ENCODE results near the gene RAPGEF3.

Gene RAPGEF3

DNA sequence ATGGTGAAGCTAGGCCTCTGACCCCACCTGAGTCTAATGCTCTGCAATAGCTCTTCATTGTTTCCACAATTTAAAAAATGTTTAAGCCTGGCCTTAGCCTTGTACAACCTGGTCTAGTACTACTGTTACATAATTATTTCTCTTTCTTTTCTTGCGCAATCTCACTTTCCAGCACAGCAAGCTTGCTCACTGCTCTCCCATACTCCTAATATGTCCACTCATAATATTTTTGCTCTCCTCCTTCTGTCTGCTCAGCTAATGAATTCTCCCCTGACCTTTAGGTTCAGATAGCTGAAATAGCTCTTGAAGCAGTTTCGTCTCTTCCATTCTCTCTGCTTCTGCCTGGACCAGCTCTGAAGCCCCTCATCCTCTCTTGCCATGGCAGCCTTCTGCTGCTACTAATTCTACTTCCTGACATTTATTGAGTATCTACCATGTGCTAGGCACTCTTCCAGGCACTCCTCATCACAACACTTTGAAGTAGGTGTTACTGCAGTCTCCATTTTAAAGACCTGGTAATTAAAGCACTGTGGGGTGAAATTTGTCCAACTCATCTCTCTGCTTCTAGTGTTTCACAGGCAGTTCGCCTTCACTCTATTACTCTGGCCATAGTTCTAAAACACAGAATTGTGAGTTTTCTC is 11.5 kb upstream of the RAPGEF3 start:
- DNase-seq, result no peak
- H3K4me1 ChIP-seq (ENCODE audit: control insufficient read depth, insufficient read depth, low read length, poor library complexity, severe bottlenecking), result peaks cover 13% of the 10 kb centered on the region
- no peak overlapping the region for H3K4me3 ChIP-seq (ENCODE audit: insufficient read depth, low read depth, low read length, poor library complexity, severe bottlenecking)
- no peak overlapping the region for H3K27ac ChIP-seq (ENCODE audit: insufficient read depth, low read length, poor library complexity, severe bottlenecking)
- no peaks in the 10 kb centered on the region for H3K27me3 ChIP-seq (replicated peaks; ENCODE audit: control insufficient read depth, insufficient read depth, low read length, poor library complexity, severe bottlenecking)
- H3K9me3 ChIP-seq (ENCODE audit: control insufficient read depth, low read length), result no peaks in the 10 kb centered on the region
- H3K36me3 ChIP-seq (ENCODE audit: control insufficient read depth, insufficient read depth, low read length), result no peaks in the 10 kb centered on the region

DNA sequence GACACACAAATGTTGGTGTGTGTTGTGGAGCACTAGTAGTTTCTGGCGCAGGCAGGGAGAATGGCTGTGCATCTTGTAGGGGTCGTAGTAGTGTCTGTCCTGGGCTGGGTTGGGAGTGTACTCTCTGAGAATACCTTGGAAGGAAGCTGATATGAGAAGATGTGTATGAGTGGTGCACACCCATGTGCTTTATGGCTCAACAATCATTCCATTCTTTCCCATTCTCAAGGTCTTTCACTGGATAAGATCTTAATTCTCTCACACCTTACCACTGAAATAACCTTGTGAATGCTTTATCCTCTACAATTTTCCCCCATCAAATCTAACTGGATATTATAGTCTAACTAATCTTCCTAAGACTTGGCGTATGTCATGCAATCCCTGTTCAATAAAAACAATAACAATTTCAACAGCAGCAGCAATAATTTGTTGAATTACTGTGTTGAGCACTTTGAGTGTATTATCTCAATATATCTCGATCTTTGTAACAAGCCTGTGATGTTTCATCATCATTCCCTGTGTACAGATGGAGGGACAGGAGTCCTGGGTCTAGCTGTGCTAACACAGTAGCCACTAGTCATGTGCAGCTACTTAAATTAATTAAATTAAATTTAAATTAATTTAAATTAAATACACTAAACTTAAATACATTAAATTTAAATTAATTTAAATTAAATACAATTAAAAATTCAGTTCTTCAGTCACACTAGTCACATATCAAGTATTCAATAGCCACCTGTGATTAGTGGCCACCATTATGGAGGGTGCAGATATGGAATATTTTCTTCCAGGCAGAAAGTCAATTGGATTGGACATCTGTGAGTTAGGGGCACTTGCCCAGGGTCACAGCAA is 10.8 kb upstream of the RAPGEF3 start:
- Histone ChIP-seq H3K4me3 (ENCODE audit: insufficient read depth, low read depth, low read length, poor library complexity, severe bottlenecking) (no peak overlapping the region), H3K27ac (ENCODE audit: insufficient read depth, low read length, poor library complexity, severe bottlenecking) (no peak overlapping the region), H3K9me3 (ENCODE audit: control insufficient read depth, low read length) (no peaks in the 10 kb centered on the region), H3K36me3 (ENCODE audit: control insufficient read depth, insufficient read depth, low read length) (no peaks in the 10 kb centered on the region), H3K4me1 (ENCODE audit: control insufficient read depth, insufficient read depth, low read length, poor library complexity, severe bottlenecking) (peaks cover 13% of the 10 kb centered on the region), H3K27me3 (replicated peaks; ENCODE audit: control insufficient read depth, insufficient read depth, low read length, poor library complexity, severe bottlenecking) (no peaks in the 10 kb centered on the region)
- no peak for DNase-seq

DNA sequence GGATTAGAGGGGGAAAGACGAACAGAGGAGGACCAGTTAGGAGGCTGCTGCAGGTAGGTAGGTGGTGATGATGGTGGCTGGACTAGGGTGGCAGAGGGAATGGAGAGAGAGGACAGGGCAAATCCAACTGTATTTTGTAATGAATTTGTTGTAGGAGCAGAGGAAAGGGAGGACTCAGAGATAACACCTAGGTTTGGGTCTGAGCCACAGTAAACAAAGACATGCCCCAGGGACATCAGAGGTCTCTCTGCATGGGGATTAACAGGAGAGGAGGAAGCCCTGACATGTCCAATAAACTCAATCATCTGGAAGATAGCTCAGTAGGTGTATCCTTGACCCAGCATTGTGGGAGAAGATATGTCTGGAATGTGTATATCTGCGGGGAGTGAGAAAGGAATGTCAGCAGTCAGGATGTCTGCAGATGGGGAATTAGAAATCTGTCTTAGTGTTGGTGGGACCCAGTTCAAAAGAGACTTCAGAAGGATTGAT is 9.7 kb upstream of the RAPGEF3 start:
- no peaks in the 10 kb centered on the region for H3K36me3 ChIP-seq (ENCODE audit: control insufficient read depth, insufficient read depth, low read length)
- H3K27me3 ChIP-seq (replicated peaks; ENCODE audit: control insufficient read depth, insufficient read depth, low read length, poor library complexity, severe bottlenecking), result no peaks in the 10 kb centered on the region
- no peaks in the 10 kb centered on the region for H3K9me3 ChIP-seq (ENCODE audit: control insufficient read depth, low read length)
- H3K4me3 ChIP-seq (ENCODE audit: insufficient read depth, low read depth, low read length, poor library complexity, severe bottlenecking), result no peak overlapping the region
- peaks cover 3% of the 10 kb centered on the region for H3K4me1 ChIP-seq (ENCODE audit: control insufficient read depth, insufficient read depth, low read length, poor library complexity, severe bottlenecking)
- H3K27ac ChIP-seq (ENCODE audit: insufficient read depth, low read length, poor library complexity, severe bottlenecking), result no peak overlapping the region
- DNase-seq, result no peak

DNA sequence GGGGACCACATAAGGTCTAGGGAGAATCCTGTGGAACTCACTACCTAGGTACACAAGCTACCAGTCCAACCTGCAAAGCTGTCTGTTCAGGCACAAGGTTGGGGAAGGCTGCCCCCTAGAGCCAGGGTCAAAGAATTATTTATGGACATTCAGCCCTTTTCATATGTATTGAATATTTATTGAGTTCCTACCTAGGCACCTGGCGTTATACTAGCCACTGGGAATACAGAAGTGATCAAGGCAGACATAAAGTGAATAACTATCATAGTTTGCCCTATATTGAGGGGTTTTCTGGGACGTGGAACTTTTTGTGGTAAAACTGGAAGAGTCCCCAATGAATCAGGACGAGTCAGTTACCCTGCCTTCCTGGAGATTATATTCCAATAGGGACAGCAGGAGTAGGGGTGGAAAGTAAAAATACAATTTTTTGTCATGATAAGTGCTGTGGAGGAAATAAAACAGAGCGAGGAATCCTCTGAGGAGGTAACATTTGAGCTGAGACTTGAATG is 8.6 kb upstream of the RAPGEF3 start:
- no peak overlapping the region for H3K27ac ChIP-seq (ENCODE audit: insufficient read depth, low read length, poor library complexity, severe bottlenecking)
- peak; percentile 46 to 56 (median 46) for DNase-seq
- no peak overlapping the region for H3K4me3 ChIP-seq (ENCODE audit: insufficient read depth, low read depth, low read length, poor library complexity, severe bottlenecking)
- H3K27me3 ChIP-seq (replicated peaks; ENCODE audit: control insufficient read depth, insufficient read depth, low read length, poor library complexity, severe bottlenecking), result no peaks in the 10 kb centered on the region
- H3K4me1 ChIP-seq (ENCODE audit: control insufficient read depth, insufficient read depth, low read length, poor library complexity, severe bottlenecking), result peaks cover 3% of the 10 kb centered on the region
- H3K9me3 ChIP-seq (ENCODE audit: control insufficient read depth, low read length), result no peaks in the 10 kb centered on the region
- no peaks in the 10 kb centered on the region for H3K36me3 ChIP-seq (ENCODE audit: control insufficient read depth, insufficient read depth, low read length)

DNA sequence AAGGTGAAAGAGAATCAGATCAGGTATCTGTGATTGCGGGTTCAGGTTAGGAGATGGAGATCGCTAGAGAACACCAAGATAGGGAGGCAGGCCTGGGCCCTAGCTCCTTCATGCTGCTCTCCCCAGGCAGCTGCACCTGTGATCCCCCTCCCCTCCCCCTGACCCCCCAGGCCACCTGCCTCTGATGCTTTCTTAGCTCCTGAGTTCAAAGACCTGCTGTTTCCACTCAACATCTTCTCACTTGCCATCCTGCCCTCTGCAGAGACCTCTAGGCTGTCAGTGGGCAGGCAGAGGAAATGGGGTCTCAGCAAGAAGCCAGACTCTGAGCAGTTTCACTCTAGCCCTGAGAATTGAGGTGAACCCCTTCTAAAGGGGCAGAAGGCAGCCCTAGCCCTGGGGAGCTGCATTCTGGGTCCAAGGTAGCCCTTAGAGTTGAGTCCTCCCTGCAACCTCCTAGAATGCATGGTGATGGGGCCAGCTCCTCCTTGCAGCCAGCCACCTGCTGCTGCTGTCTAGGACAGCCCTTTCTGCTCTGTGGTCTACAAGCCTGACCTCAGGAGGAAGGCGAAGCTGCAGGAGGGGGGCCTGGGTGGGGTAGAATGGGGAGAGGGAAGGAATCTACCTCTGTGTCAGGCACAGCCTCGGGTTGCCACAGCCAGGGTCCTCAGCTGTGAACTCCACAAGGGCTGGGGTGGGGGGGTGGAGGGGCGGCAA is 8.0 kb upstream of the RAPGEF3 start:
- peak overlapping the region; percentile 18 for H3K27ac ChIP-seq (ENCODE audit: insufficient read depth, low read length, poor library complexity, severe bottlenecking)
- no peaks in the 10 kb centered on the region for H3K9me3 ChIP-seq (ENCODE audit: control insufficient read depth, low read length)
- no peak overlapping the region for H3K4me3 ChIP-seq (ENCODE audit: insufficient read depth, low read depth, low read length, poor library complexity, severe bottlenecking)
- H3K4me1 ChIP-seq (ENCODE audit: control insufficient read depth, insufficient read depth, low read length, poor library complexity, severe bottlenecking), result peaks cover 3% of the 10 kb centered on the region
- no peaks in the 10 kb centered on the region for H3K27me3 ChIP-seq (replicated peaks; ENCODE audit: control insufficient read depth, insufficient read depth, low read length, poor library complexity, severe bottlenecking)
- H3K36me3 ChIP-seq (ENCODE audit: control insufficient read depth, insufficient read depth, low read length), result no peaks in the 10 kb centered on the region
- no peak for DNase-seq

DNA sequence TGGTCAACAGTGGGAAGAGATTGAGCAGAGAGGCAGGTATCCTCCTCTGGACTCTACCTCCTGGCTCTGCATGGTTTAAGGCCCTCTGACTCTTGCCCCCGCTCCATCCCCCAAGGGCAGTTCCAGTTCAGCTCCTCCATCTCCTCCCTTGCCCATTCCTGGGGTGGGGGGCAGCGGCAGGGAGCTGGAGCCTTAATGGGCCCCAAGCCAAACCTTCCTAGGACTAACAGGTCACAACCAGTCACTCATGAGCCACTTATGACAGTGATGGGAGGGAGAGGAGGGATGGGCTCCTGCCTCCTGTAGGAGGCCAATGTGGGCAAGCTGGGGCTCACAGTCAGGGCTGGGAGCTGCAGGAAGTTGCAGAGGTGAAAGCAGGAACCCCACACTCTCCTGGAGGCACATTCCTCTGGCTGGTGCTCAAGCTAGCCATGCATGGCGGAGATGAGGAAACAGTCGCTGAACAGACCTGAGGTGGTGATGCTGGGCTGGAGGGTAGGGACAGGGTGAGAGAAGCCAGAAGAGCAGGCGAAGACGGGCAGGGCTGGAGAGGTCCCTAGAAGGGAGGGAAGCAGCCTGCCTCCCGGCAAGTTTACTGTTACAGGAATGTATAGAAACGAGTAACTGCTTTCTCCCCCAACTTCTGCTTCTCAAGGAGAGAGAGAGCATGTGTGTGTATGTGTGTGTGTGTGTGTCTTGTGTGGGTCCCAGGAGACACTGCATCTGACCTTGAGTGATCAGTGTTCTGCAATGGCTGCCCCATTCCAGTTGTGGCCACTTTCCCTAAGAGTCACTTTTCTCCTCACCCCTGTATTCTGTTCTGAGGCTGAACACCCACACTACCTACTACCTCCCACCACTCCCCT is 5.0 kb upstream of the RAPGEF3 start:
- Histone ChIP-seq H3K4me1 (ENCODE audit: control insufficient read depth, insufficient read depth, low read length, poor library complexity, severe bottlenecking) (peaks cover 14% of the 10 kb centered on the region), H3K27ac (ENCODE audit: insufficient read depth, low read length, poor library complexity, severe bottlenecking) (no peak overlapping the region)
- DNase-seq, result no peak

DNA sequence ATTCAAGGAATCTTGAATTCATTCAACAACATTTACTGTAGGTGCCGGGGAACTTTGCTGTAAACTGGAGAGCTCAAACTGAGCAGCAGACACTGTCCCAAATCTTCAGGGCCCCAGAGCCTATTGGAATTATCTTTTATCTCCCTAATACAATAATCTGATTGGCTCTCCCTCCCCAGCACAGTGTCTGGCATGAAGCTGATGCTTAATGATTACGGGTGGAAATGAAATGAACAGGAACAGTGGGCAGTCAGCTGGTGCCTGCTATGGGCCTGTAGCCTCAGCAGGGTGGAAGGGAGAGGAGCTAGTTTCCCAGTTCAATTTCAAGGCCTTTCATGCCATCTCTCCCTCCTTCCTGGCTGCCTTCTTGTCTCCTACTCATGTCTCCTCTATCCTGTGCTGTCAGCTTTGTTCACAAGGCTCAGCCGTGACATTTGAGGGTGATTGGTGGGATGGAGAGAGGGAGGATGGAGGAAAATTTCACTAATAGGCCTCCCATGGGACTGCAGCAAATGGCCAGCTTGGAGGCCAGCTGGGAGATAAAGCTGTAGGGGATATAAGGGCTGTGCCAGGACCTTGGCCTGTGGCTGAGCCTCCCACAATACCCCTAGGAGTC is 4.3 kb upstream of the RAPGEF3 start:
- no peaks in the 10 kb centered on the region for H3K36me3 ChIP-seq (ENCODE audit: control insufficient read depth, insufficient read depth, low read length)
- no peak for DNase-seq

More for the DNA sequence above, 5.0 kb upstream of the RAPGEF3 start:
- no peak overlapping the region for H3K4me3 ChIP-seq (ENCODE audit: insufficient read depth, low read depth, low read length, poor library complexity, severe bottlenecking)
- no peaks in the 10 kb centered on the region for H3K27me3 ChIP-seq (replicated peaks; ENCODE audit: control insufficient read depth, insufficient read depth, low read length, poor library complexity, severe bottlenecking)
- H3K9me3 ChIP-seq (ENCODE audit: control insufficient read depth, low read length), result no peaks in the 10 kb centered on the region
- no peaks in the 10 kb centered on the region for H3K36me3 ChIP-seq (ENCODE audit: control insufficient read depth, insufficient read depth, low read length)

DNA sequence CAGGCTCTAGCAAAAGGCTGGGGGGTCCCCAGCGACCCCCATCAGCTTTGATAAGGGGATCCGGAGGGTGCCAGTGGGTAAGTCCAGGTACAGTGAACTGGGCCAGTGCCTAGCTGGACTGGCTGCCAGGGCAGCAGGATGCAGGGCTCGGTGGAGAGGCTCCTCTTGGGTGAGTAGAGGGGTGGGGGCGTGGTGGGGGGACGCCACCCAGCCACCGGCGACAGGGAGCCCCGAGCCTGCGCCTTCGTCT is 171 bp downstream of the RAPGEF3 start:
- Histone ChIP-seq H3K9me3 (ENCODE audit: control insufficient read depth, low read length) (no peaks in the 10 kb centered on the region), H3K27ac (ENCODE audit: insufficient read depth, low read length, poor library complexity, severe bottlenecking) (no peak overlapping the region), H3K36me3 (ENCODE audit: control insufficient read depth, insufficient read depth, low read length) (no peaks in the 10 kb centered on the region), H3K4me1 (ENCODE audit: control insufficient read depth, insufficient read depth, low read length, poor library complexity, severe bottlenecking) (peaks cover 30% of the 10 kb centered on the region), H3K4me3 (ENCODE audit: insufficient read depth, low read depth, low read length, poor library complexity, severe bottlenecking) (peak overlapping the region; percentile 73), H3K27me3 (replicated peaks; ENCODE audit: control insufficient read depth, insufficient read depth, low read length, poor library complexity, severe bottlenecking) (no peaks in the 10 kb centered on the region)
- no peak for DNase-seq

More for the DNA sequence above, 4.3 kb upstream of the RAPGEF3 start:
- Histone ChIP-seq H3K27me3 (replicated peaks; ENCODE audit: control insufficient read depth, insufficient read depth, low read length, poor library complexity, severe bottlenecking) (no peaks in the 10 kb centered on the region), H3K9me3 (ENCODE audit: control insufficient read depth, low read length) (no peaks in the 10 kb centered on the region), H3K4me3 (ENCODE audit: insufficient read depth, low read depth, low read length, poor library complexity, severe bottlenecking) (no peak overlapping the region), H3K4me1 (ENCODE audit: control insufficient read depth, insufficient read depth, low read length, poor library complexity, severe bottlenecking) (peaks cover 19% of the 10 kb centered on the region), H3K27ac (ENCODE audit: insufficient read depth, low read length, poor library complexity, severe bottlenecking) (no peak overlapping the region)

Measured in effector memory CD4-positive, alpha-beta T cell (primary cell).